ENCODE results near the gene TMUB1.

The TMUB1 gene

DNA sequence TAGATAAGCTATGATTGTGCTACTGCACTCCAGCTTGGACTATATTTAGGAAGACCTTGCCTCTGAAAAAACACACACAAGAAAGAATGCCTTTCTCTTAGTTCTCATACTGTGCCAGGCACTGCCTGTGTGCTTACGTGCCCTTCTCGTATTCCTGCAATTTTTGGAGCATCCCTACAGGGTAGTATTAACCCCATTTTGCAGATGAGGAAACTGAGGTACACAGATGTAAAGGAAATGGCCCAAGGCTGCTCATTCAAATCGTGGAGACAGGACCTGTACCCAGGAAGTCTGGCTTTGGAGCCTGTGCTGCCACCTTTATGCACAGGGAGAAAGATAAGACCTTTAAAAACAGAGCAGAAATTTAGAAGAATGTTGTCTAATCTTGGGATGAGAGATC, 19.7 kb upstream of the TMUB1 start:
- no peak for DNase-seq (ENCODE audit: low read depth)
- TF ChIP-seq, protein P1, sequence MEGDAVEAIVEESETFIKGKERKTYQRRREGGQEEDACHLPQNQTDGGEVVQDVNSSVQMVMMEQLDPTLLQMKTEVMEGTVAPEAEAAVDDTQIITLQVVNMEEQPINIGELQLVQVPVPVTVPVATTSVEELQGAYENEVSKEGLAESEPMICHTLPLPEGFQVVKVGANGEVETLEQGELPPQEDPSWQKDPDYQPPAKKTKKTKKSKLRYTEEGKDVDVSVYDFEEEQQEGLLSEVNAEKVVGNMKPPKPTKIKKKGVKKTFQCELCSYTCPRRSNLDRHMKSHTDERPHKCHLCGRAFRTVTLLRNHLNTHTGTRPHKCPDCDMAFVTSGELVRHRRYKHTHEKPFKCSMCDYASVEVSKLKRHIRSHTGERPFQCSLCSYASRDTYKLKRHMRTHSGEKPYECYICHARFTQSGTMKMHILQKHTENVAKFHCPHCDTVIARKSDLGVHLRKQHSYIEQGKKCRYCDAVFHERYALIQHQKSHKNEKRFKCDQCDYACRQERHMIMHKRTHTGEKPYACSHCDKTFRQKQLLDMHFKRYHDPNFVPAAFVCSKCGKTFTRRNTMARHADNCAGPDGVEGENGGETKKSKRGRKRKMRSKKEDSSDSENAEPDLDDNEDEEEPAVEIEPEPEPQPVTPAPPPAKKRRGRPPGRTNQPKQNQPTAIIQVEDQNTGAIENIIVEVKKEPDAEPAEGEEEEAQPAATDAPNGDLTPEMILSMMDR (IDR thresholded peaks at IDR 0.05; ENCODE audit: insufficient read depth, low read depth, low read length, missing control alignments) = no peak

DNA sequence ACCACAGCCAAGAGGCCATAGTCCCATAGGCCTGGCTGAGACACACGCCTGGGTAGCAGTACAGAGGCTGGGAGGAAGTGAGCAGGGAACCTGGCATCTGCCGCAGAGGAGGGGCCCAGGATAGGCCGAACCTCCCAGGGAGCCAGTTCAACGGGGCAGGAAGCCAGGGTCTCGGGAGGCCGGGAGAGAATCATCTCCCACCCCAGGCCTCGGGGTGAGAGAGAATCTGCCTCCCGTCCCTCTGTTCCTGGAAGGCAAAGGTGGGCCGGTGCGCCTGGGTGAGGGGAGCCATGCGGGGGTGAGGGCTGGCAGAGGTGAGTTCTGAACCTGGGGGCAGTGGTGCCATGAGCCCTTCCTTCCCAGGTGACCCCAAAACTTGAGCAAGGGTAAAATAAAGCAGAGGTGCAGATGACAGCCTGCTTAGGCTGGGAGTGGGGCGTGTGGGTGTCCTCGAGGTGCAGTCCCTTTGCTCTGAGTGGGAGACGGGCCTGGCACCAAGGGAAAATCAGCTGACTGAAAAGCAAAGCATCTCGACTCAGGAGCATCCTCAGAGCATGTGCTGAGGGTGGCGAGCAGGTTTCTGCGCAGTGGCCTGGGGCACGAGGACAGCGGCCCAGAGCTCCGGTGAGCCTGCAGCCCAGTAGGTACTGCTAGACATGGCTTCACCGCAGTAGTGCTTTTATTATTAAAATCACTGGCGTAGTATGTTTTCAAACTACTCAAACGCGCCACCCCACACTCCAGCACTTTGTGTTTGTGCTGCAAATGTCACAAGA, 18.5 kb upstream of the TMUB1 start:
- TF ChIP-seq, protein P1 (IDR thresholded peaks at IDR 0.05; ENCODE audit: insufficient read depth, low read depth, low read length, missing control alignments) = no peak
- no peak for DNase-seq (ENCODE audit: low read depth)
- no peak overlapping the region for H3K4me3 ChIP-seq (ENCODE audit: low read length)

More for the DNA sequence above, 19.7 kb upstream of the TMUB1 start:
- H3K4me3 ChIP-seq (ENCODE audit: low read length) = no peak overlapping the region

DNA sequence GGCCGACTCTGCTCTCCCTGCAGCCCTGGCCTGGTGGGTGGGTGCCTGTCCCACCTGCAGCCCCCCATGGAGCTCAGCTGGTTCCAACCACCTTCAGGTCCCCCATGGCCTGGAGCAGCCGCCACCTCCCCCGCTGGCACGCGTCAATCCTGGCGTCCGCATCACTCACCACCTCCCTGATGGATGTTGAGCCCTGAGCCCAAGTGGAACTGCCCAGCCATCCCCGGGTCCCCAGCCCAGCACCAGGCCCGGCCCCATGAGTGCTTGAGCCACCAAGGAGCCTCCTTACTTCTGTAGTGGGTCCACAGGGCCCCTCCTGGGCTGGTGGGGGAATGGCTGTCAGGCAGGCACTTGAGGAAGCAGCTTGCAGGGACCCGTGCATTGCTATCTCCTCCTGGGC, 17.6 kb upstream of the TMUB1 start:
- no peak for DNase-seq (ENCODE audit: low read depth)
- TF ChIP-seq, protein P1 (IDR thresholded peaks at IDR 0.05; ENCODE audit: insufficient read depth, low read depth, low read length, missing control alignments) = no peak
- H3K4me3 ChIP-seq (ENCODE audit: low read length) = no peak overlapping the region

DNA sequence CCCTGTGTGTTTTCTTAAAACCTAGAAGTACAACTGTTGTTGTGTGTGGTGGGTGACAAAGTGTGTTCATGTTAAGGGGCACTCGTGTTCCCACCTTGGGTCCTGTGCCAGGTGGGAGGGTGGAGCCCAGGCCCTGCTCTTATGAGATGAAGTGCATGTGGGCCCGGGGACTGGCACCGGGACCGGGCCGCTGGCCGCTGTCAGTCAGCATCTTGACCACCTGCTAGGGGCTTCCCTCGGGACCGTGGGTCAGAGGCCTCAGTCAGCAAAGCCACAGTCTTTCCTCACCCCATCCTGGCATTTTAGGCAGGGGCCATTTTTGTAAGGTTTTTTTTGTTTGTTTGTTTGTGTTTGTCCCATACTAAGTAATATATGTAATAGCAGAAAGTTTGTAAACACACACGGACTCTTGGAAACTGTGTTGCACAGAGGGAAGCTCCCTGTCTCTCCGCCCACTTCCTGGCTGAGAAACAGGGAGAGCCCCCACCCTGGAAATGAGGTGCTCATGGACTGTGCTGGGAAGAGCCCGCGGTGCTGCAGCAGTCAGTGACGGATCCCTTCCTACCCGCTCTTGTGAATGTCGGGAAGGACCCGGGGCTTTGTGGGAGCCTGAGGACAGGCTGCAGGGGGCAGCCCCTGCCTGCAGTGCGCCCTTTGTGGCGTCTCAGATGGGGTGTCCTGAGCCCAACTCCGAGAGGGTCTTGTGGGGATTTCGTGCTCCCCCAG, 16.4 kb upstream of the TMUB1 start:
- DNase-seq (ENCODE audit: low read depth) = no peak
- no peak overlapping the region for H3K4me3 ChIP-seq (ENCODE audit: low read length)
- TF ChIP-seq, protein P1 (IDR thresholded peaks at IDR 0.05; ENCODE audit: insufficient read depth, low read depth, low read length, missing control alignments) = no peak

DNA sequence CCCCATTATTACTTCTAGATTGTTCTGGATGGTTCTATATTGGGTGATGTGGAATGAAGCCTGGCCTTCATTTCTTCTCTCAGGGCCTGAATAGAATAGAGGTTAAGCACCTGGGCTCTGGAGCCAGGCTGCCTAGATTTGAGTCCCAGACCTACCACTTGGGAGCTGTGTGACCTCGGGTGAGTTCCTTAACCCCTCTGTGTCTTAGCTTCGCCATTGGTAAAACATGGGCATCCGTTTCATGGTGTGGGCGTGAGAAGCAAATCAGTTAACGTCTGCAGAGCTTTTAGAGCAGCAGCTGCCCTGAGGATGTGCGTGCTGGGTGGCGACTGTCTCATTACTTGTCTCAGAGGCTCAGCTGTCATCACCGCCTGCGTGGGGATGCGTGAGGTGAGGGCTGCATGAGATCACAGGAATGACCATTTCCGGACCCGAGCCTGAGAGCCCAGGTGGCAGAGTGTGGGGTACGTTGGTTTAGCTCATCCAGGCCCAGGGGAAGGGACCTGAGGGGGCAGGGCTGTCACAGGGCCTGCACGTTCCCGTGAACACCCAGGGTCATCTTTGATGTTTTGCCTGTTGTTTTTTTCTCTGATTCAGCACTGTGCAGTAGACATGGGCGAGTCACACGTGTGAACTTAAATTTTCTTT, 12.7 kb upstream of the TMUB1 start:
- no peak overlapping the region for H3K4me3 ChIP-seq (ENCODE audit: low read length)
- TF ChIP-seq, protein P1 (IDR thresholded peaks at IDR 0.05; ENCODE audit: insufficient read depth, low read depth, low read length, missing control alignments) = no peak

DNA sequence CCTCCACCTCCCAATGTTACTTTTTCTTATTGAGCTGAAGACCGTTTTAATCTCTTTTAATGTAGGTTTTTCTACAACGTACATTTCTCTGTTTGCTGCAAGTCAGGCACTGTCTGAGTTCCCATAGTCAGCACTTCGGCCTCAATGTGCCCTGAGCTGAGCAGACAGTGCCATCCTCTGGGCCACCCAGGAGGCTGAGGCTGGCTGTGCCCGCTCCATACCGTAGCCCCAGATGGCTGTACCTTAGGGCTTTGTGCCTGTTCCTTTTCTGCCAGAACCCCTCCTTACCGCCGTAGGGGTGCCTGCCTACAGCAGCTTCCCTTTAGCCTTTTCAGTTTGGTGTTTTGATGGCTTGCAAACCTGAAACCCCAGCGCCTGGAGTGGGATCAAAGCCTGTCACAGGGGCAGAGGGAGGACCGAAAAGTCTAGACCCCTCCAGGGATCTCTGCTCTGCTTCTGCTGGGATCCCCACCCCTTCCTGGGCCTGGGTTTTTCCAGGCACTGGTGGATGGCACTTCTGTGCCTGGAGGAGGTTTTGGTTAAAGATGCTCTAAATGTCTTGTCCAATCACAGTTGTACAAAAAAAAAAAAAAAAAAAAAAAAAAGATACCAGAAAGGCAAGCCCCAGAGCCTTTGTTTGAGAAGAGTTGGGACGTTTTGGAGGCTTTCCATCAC, 12.0 kb upstream of the TMUB1 start:
- no peak for DNase-seq (ENCODE audit: low read depth)
- TF ChIP-seq, protein P1 (IDR thresholded peaks at IDR 0.05; ENCODE audit: insufficient read depth, low read depth, low read length, missing control alignments) = no peak
- H3K4me3 ChIP-seq (ENCODE audit: low read length) = no peak overlapping the region

More for the DNA sequence above, 12.7 kb upstream of the TMUB1 start:
- DNase-seq (ENCODE audit: low read depth) = no peak

All from epithelial cell of esophagus (primary cell).